GM19395 (cell line): ENCODE data around the gene ATG2B.
A peak's percentile ranks its signal among the peaks of the same experiment; 100 is the strongest.

Experiments
- ATAC-seq: cut with Tn5 transposase; IDR thresholded peaks from one replicate; pipeline ENCODE4 v1.9.1; 2021; ENCODE audit warnings: mild to moderate bottlenecking, moderate library complexity; ENCODE audit not compliant: unreplicated experiment

Gene ATG2B

GRCh38 chr14:96362965-96363750 lies at the start of gene ATG2B, which contains the start of gene GSKIP:
Gene ATG2B, minus strand, starts transcription at chr14:96363341. Its CDS starts 365 bp downstream, at chr14:96362976.
Gene GSKIP, plus strand, starts transcription at chr14:96363526. Its CDS starts 18,722 bp downstream, at chr14:96382248.
- peak; percentile 75 for ATAC-seq

GRCh38 chr14:96410119-96410518 lies 47.0 kb upstream of the ATG2B start:
- no peak for ATAC-seq

GRCh38 chr14:96409701-96410100 lies 46.6 kb upstream of the ATG2B start:
- ATAC-seq: no peak

- ATAC-seq: no peak
Observed at GRCh38 chr14:96408608-96409007, 45.5 kb upstream of the ATG2B start.

- ATAC-seq: no peak
Observed at GRCh38 chr14:96407935-96408570, 44.9 kb upstream of the ATG2B start.

GRCh38 chr14:96405677-96406076 lies 42.5 kb upstream of the ATG2B start:
- no peak for ATAC-seq

GRCh38 chr14:96403409-96403808 lies 40.3 kb upstream of the ATG2B start:
- no peak for ATAC-seq

GRCh38 chr14:96400495-96400894 lies 37.4 kb upstream of the ATG2B start:
- ATAC-seq: no peak

- ATAC-seq: no peak
Observed at GRCh38 chr14:96399405-96399804, 36.3 kb upstream of the ATG2B start.

GRCh38 chr14:96398921-96399320 lies 35.8 kb upstream of the ATG2B start:
- no peak for ATAC-seq

- no peak for ATAC-seq
Observed at GRCh38 chr14:96398432-96398831, 35.3 kb upstream of the ATG2B start.

GRCh38 chr14:96394047-96394815 lies 31.1 kb upstream of the ATG2B start:
- ATAC-seq: no peak

- no peak for ATAC-seq
Observed at GRCh38 chr14:96393071-96393691, 30.0 kb upstream of the ATG2B start.

- ATAC-seq: peak; percentile 84
Observed at GRCh38 chr14:96391293-96392118, 28.4 kb upstream of the ATG2B start.

GRCh38 chr14:96390965-96391292 lies 27.8 kb upstream of the ATG2B start:
- ATAC-seq: no peak

GRCh38 chr14:96385385-96385784 lies 22.2 kb upstream of the ATG2B start:
- no peak for ATAC-seq

GRCh38 chr14:96384740-96385139 lies 21.6 kb upstream of the ATG2B start:
- ATAC-seq: no peak

- no peak for ATAC-seq
Observed at GRCh38 chr14:96384053-96384452, 20.9 kb upstream of the ATG2B start.

- ATAC-seq: no peak
Observed at GRCh38 chr14:96383445-96383844, 20.3 kb upstream of the ATG2B start.

GRCh38 chr14:96380735-96381134 lies 17.6 kb upstream of the ATG2B start:
- ATAC-seq: peak; percentile 85
